HepG2 (cell line): ENCODE measurements around the gene CAMTA1.

Experiments
- EP300 ChIP-seq, 3 experiments: sonication (generic) in 1 of 3; formaldehyde crosslinking in 1 of 3; IDR thresholded peaks; 2 replicates each; pipeline versions ENCODE4 v1.5.1 to v1.6.1; 2011 to 2020; ENCODE audit warnings: low read depth in 2 of 3, low read length in 2 of 3, borderline replicate concordance in 1 of 3, improper control_type of control experiment in 1 of 3, mild to moderate bottlenecking in 1 of 3, missing genetic modification reagents in 1 of 3, moderate library complexity in 1 of 3
- FOXK1 ChIP-seq: sonication (generic); formaldehyde crosslinking; IDR thresholded peaks from 2 replicates; pipeline ENCODE4 v1.4.0; 2020; ENCODE audit warnings: low read depth, missing genetic modification reagents, borderline replicate concordance
- HNRNPUL1 ChIP-seq: fragments of 200-400 bp; formaldehyde crosslinking; IDR thresholded peaks from 2 replicates; pipeline ENCODE4 v1.6.1; 2017; ENCODE audit warnings: low read depth, mild to moderate bottlenecking, low read length, moderate library complexity
- KDM4B ChIP-seq: sonication (generic); formaldehyde crosslinking; IDR thresholded peaks from 2 replicates; pipeline ENCODE4 v1.4.0; 2020; ENCODE audit warnings: missing genetic modification reagents
- MAFK ChIP-seq, 2 experiments: IDR thresholded peaks in 1 of 2; conservative IDR thresholded peaks in 1 of 2; 2 replicates each; pipeline ENCODE4 v1.6.1; 2011; ENCODE audit warnings: improper control_type of control experiment in 2 of 2, low read length in 2 of 2
- SAFB2 ChIP-seq: sonication (generic); formaldehyde crosslinking; IDR thresholded peaks from 2 replicates; pipeline ENCODE4 v1.5.1; 2020; ENCODE audit warnings: missing genetic modification reagents, low read depth, mild to moderate bottlenecking, borderline replicate concordance
- SMARCC2 ChIP-seq: fragments of 450-650 bp; IDR thresholded peaks from 2 replicates; pipeline ENCODE4 v1.6.1; 2017; ENCODE audit warnings: antibody characterized with exemption, mild to moderate bottlenecking
- YY1 ChIP-seq: IDR thresholded peaks from 2 replicates; pipeline ENCODE4 v1.6.1; 2011; ENCODE audit warnings: low read length, low read depth, moderate library complexity, mild to moderate bottlenecking; ENCODE audit not compliant: insufficient read depth, insufficient replicate concordance
- ZNF274 ChIP-seq: sonication (generic); formaldehyde crosslinking; IDR thresholded peaks from 2 replicates; pipeline ENCODE4 v1.5.1; 2020; ENCODE audit warnings: mild to moderate bottlenecking, missing genetic modification reagents
- ZNF484 ChIP-seq: sonication (generic); formaldehyde crosslinking; IDR thresholded peaks from 2 replicates; pipeline ENCODE4 v1.5.1; 2020; ENCODE audit warnings: mild to moderate bottlenecking, low read depth, missing genetic modification reagents, borderline replicate concordance
- ZNF75D ChIP-seq: sonication (generic); formaldehyde crosslinking; IDR thresholded peaks from 2 replicates; pipeline ENCODE4 v1.8.1; 2023; ENCODE audit warnings: missing genetic modification reagents, mild to moderate bottlenecking, borderline replicate concordance
- TF ChIP-seq, protein P1 (sequence below): IDR thresholded peaks from 2 replicates; pipeline ENCODE4 v1.6.1; 2016; ENCODE audit warnings: missing compliant biosample characterization, missing genetic modification reagents, borderline replicate concordance
- TF ChIP-seq, protein P2 (sequence below): sonication (generic); formaldehyde crosslinking; IDR thresholded peaks from 2 replicates; pipeline ENCODE4 v1.4.0; 2020; ENCODE audit warnings: mild to moderate bottlenecking, missing genetic modification reagents

- TF ChIP-seq FOXK1 (no peak), EP300 (IDR thresholded peaks at IDR 0.05; ENCODE audit: low read depth in 2 of 2, low read length in 2 of 2) (no peak), EP300 (CRISPR knock-in tag; IDR thresholded peaks at IDR 0.05; ENCODE audit: borderline replicate concordance) (no peak), HNRNPUL1 (no peak), KDM4B (no peak), YY1 (no peak), ZNF484 (CRISPR knock-in tag) (no peak), MAFK (conservative IDR thresholded peaks at IDR 0.05 in 1 of 2, IDR thresholded peaks at IDR 0.05 in 1 of 2; ENCODE audit: low read length in 2 of 2) (no peak), ZNF274 (CRISPR knock-in tag) (no peak), SMARCC2 (no peak), SAFB2 (no peak), ZNF75D (CRISPR knock-in tag) (no peak)
- TF ChIP-seq, protein P1, sequence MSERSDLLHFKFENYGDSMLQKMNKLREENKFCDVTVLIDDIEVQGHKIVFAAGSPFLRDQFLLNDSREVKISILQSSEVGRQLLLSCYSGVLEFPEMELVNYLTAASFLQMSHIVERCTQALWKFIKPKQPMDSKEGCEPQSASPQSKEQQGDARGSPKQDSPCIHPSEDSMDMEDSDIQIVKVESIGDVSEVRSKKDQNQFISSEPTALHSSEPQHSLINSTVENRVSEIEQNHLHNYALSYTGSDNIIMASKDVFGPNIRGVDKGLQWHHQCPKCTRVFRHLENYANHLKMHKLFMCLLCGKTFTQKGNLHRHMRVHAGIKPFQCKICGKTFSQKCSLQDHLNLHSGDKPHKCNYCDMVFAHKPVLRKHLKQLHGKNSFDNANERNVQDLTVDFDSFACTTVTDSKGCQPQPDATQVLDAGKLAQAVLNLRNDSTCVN, result no peak
- TF ChIP-seq, protein P2, sequence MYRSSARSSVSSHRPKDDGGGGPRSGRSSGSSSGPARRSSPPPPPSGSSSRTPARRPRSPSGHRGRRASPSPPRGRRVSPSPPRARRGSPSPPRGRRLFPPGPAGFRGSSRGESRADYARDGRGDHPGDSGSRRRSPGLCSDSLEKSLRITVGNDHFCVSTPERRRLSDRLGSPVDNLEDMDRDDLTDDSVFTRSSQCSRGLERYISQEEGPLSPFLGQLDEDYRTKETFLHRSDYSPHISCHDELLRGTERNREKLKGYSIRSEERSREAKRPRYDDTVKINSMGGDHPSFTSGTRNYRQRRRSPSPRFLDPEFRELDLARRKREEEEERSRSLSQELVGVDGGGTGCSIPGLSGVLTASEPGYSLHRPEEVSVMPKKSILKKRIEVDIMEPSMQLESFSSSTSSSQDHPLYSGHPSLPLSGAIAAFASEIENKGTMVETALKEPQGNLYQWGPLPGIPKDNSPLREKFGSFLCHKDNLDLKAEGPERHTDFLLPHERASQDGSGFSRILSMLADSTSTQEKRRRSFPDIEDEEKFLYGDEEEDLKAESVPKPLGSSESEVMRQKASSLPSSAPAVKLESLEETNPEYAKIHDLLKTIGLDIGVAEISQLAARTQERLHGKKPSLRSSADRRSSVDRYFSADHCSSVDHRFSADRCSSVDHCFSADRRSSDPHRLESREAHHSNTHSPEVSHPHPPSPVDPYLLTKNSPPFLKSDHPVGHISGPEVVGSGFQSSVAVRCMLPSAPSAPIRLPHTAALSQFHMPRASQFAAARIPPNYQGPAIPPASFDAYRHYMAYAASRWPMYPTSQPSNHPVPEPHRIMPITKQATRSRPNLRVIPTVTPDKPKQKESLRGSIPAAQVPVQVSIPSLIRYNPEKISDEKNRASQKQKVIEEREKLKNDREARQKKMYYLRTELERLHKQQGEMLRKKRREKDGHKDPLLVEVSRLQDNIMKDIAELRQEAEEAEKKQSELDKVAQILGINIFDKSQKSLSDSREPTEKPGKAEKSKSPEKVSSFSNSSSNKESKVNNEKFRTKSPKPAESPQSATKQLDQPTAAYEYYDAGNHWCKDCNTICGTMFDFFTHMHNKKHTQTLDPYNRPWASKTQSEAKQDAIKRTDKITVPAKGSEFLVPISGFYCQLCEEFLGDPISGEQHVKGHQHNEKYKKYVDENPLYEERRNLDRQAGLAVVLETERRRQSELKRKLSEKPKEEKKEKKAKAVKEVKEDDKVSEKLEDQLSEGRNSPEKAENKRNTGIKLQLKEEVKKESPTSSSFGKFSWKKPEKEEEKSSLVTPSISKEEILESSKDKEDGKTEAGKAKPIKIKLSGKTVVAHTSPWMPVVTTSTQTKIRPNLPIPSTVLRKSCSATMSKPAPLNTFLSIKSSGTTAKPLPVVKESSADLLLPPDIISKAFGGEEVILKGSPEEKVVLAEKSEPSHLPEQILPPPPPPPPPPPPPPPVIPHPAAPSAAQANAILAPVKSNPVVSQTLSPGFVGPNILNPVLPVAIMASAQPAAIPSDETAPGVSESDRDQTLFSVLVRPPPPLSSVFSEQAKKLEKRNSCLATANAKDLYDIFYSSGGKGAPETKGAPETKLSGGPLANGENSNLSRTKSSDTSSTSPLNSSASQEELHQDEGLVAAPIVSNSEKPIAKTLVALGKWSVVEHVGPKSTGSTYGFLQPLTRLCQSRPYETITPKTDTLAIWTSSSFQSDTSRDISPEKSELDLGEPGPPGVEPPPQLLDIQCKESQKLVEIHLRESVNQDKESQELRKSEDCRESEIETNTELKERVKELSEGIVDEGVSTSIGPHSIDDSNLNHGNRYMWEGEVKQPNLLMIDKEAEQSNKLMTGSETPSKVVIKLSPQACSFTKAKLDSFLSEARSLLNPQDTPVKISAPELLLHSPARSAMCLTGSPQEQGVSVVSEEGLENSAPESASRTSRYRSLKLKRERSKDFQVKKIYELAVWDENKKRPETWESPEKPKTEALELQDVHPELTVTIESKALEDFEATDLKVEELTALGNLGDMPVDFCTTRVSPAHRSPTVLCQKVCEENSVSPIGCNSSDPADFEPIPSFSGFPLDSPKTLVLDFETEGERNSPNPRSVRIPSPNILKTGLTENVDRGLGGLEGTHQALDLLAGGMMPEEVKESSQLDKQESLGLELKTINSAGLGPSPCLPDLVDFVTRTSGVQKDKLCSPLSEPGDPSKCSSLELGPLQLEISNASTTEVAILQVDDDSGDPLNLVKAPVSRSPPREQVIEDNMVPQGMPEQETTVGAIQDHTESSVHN, result no peak
These were observed 537.1 kb downstream of the CAMTA1 start for GRCh38 chr1:7322283-7322785.
